Measurements from ENCODE around the gene PAOX.
"Not testable (repeated sequence)": the region's sequence is repeated elsewhere in the genome, so short reads cannot be mapped to it uniquely, and the experiment has no call there.

Gene PAOX

GRCh38 chr10:133405844-133406527 lies 26.9 kb downstream of the PAOX start:
- no peak for DNase-seq (ENCODE audit: low read depth, low spot score)
- no CpG with 5 or more reads among the region's 8 CpGs for WGBS (ENCODE audit: insufficient coverage, insufficient read length)

DNA sequence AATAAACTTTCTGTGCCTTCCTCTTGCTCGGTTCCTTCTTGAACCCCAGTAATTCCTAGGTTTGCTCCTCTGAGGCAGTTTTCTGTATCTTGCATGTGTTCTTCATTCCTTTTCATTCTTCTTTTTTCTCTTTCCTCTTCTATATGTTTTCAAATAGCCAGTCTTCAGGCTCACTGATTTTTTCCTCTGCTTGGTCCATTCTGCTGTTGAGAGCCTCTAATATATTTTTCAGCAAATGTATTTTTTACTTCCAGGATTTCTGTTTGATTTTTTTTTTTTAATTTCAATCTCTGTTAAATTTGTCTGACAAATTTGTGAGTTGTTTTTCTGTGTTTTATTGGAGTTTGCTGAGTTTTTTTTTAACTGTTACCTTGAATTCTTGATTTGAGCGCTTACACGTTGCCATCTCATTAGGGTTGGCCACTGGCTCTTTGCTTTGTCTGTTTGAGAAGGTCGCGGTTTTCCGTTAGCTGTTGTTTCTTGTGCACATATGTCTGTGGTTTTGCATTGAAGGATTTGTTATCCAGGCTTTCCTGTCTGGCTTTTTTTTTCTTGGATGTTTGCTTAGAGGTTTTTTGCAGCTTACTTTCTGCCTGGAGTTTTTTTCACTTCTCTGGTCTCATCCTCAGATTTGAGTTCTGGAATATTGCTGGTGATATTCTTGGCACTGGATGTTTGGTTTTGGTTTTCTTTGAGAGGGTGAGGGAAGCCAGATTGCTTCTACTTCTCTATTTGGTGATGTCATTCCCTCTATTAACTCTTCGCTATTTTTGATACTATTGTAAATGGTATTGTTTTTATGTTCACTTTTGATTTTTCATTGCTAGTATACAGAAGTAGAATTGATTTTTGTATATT lies 32.7 kb downstream of the PAOX start:
- Histone ChIP-seq H3K9me3 (ENCODE audit: control insufficient read depth, insufficient read depth, low read length) (no peaks in the 10 kb centered on the region), H3K27me3 (ENCODE audit: control insufficient read depth, insufficient read depth, low read length) (no peaks in the 10 kb centered on the region), H3K36me3 (ENCODE audit: control insufficient read depth, insufficient read depth, low read length) (peaks cover 4% of the 10 kb centered on the region; the same call in 1 of the 2 replicates), H3K4me3 (ENCODE audit: low read length) (no peak overlapping the region), H3K4me1 (ENCODE audit: control insufficient read depth, insufficient read depth, low read length) (no peaks in the 10 kb centered on the region), H3K27ac (ENCODE audit: low read length) (no peak overlapping the region)
- DNase-seq (ENCODE audit: low read depth, low spot score), result no peak
- no CpG with 5 or more reads among the region's 7 CpGs for WGBS (ENCODE audit: insufficient coverage, insufficient read length)

More at GRCh38 chr10:133405844-133406527, 26.9 kb downstream of the PAOX start:
- no peaks in the 10 kb centered on the region; the same call in 1 of the 2 replicates for H3K4me1 ChIP-seq (ENCODE audit: control insufficient read depth, insufficient read depth, low read length)
- no peaks in the 10 kb centered on the region for H3K9me3 ChIP-seq (ENCODE audit: control insufficient read depth, insufficient read depth, low read length)
- H3K4me3 ChIP-seq (ENCODE audit: low read length), result no peak overlapping the region
- H3K36me3 ChIP-seq (ENCODE audit: control insufficient read depth, insufficient read depth, low read length), result peaks cover 12% of the 10 kb centered on the region
- no peak overlapping the region for H3K27ac ChIP-seq (ENCODE audit: low read length)
- no peaks in the 10 kb centered on the region for H3K27me3 ChIP-seq (ENCODE audit: control insufficient read depth, insufficient read depth, low read length)

DNA sequence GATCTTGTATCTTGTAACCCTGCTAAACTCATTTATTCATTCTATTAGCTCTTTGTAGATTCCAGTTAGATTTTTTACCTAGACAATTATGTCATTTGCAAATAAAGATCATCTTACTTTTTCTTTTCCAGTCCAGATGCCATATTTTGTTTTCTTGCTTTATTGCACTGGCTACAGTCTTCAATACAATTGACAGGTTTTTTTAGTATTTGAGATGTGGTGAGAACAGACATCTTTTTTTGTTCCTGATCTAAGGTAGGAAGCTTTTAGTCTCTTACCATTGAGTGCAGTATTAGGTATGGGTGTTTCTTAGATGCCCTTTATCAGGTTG lies 33.3 kb downstream of the PAOX start:
- no peak overlapping the region for H3K4me3 ChIP-seq (ENCODE audit: low read length)
- H3K27ac ChIP-seq (ENCODE audit: low read length), result no peak overlapping the region
- no peaks in the 10 kb centered on the region for H3K27me3 ChIP-seq (ENCODE audit: control insufficient read depth, insufficient read depth, low read length)
- no peaks in the 10 kb centered on the region for H3K9me3 ChIP-seq (ENCODE audit: control insufficient read depth, insufficient read depth, low read length)
- peaks cover 4% of the 10 kb centered on the region; the same call in 1 of the 2 replicates for H3K36me3 ChIP-seq (ENCODE audit: control insufficient read depth, insufficient read depth, low read length)
- no peak for DNase-seq (ENCODE audit: low read depth, low spot score)
- no peaks in the 10 kb centered on the region for H3K4me1 ChIP-seq (ENCODE audit: control insufficient read depth, insufficient read depth, low read length)

GRCh38 chr10:133414401-133414800 lies 35.3 kb downstream of the PAOX start:
- DNase-seq (ENCODE audit: low read depth, low spot score); H3K4me1 ChIP-seq (ENCODE audit: control insufficient read depth, insufficient read depth, low read length); H3K36me3 ChIP-seq (ENCODE audit: control insufficient read depth, insufficient read depth, low read length); H3K27ac ChIP-seq (ENCODE audit: low read length); H3K4me3 ChIP-seq (ENCODE audit: low read length); H3K27me3 ChIP-seq (ENCODE audit: control insufficient read depth, insufficient read depth, low read length); H3K9me3 ChIP-seq (ENCODE audit: control insufficient read depth, insufficient read depth, low read length): not testable (repeated sequence)
- WGBS (ENCODE audit: insufficient coverage, insufficient read length), result no CpG with 5 or more reads among the region's 23 CpGs

- no peak overlapping the region for H3K4me3 ChIP-seq (ENCODE audit: low read length)
- H3K4me1 ChIP-seq (ENCODE audit: control insufficient read depth, insufficient read depth, low read length), result no peaks in the 10 kb centered on the region; the same call in 1 of the 2 replicates
- H3K27ac ChIP-seq (ENCODE audit: low read length), result no peak overlapping the region
- H3K36me3 ChIP-seq (ENCODE audit: control insufficient read depth, insufficient read depth, low read length), result peaks cover 10% of the 10 kb centered on the region
- no CpG with 5 or more reads among the region's 25 CpGs for WGBS (ENCODE audit: insufficient coverage, insufficient read length)
- no peak for DNase-seq (ENCODE audit: low read depth, low spot score)
- no peaks in the 10 kb centered on the region for H3K9me3 ChIP-seq (ENCODE audit: control insufficient read depth, insufficient read depth, low read length)
- no peaks in the 10 kb centered on the region for H3K27me3 ChIP-seq (ENCODE audit: control insufficient read depth, insufficient read depth, low read length)
Observed at GRCh38 chr10:133415752-133416151, 36.7 kb downstream of the PAOX start.

- Histone ChIP-seq H3K36me3 (ENCODE audit: control insufficient read depth, insufficient read depth, low read length) (peaks cover 10% of the 10 kb centered on the region; the same call in 1 of the 2 replicates), H3K27ac (ENCODE audit: low read length) (no peak overlapping the region), H3K9me3 (ENCODE audit: control insufficient read depth, insufficient read depth, low read length) (no peaks in the 10 kb centered on the region), H3K4me1 (ENCODE audit: control insufficient read depth, insufficient read depth, low read length) (peaks cover 2% of the 10 kb centered on the region; the same call in 1 of the 2 replicates), H3K27me3 (ENCODE audit: control insufficient read depth, insufficient read depth, low read length) (no peaks in the 10 kb centered on the region), H3K4me3 (ENCODE audit: low read length) (no peak overlapping the region)
- no peak for DNase-seq (ENCODE audit: low read depth, low spot score)
- no CpG with 5 or more reads among the region's 14 CpGs for WGBS (ENCODE audit: insufficient coverage, insufficient read length)
Observed at GRCh38 chr10:133418289-133418993, 39.4 kb downstream of the PAOX start.

DNA sequence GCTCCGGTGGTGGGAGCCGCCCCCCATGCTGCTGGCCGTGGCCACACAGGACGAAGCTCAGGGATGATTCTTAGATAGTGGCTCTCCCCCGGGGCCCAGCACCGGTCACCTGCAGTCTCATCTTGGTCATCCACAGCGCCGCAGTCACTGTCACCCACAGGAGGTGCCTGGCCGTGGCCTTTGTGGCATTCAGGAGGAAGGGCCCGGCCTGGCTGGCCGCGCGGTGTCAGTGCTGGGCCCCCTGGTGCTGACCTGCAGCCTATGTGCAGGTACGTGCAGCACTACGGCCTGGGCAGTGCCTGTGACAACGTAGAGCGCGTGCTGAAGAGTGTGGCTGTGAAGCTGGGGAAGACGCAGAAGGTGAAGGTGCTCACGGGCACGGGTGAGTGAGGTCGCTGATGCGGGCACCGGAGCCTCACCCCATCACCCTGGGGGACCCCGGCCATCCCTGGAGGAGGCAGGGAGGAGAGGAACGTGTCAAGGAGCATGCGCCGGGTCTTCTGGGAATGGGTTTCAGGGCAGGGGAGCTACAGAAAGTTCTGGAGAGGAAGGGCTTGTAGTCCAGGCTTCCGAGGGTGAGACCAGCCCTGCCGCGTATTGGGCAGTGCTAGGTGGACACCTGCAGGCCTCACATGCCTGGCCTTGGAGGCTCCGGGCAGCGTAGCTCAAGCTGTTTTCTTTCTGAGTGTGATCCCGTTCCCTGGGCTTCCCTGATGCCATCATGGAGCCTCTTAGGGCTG lies 40.3 kb downstream of the PAOX start:
- Histone ChIP-seq H3K27ac (ENCODE audit: low read length) (no peak overlapping the region), H3K4me3 (ENCODE audit: low read length) (no peak overlapping the region; the same call in 1 of the 2 replicates), H3K9me3 (ENCODE audit: control insufficient read depth, insufficient read depth, low read length) (no peaks in the 10 kb centered on the region), H3K27me3 (ENCODE audit: control insufficient read depth, insufficient read depth, low read length) (no peaks in the 10 kb centered on the region), H3K36me3 (ENCODE audit: control insufficient read depth, insufficient read depth, low read length) (peaks cover 10% of the 10 kb centered on the region; the same call in 1 of the 2 replicates), H3K4me1 (ENCODE audit: control insufficient read depth, insufficient read depth, low read length) (peaks cover 2% of the 10 kb centered on the region; the same call in 1 of the 2 replicates)
- no CpG with 5 or more reads among the region's 34 CpGs for WGBS (ENCODE audit: insufficient coverage, insufficient read length)
- no peak for DNase-seq (ENCODE audit: low read depth, low spot score)

DNA sequence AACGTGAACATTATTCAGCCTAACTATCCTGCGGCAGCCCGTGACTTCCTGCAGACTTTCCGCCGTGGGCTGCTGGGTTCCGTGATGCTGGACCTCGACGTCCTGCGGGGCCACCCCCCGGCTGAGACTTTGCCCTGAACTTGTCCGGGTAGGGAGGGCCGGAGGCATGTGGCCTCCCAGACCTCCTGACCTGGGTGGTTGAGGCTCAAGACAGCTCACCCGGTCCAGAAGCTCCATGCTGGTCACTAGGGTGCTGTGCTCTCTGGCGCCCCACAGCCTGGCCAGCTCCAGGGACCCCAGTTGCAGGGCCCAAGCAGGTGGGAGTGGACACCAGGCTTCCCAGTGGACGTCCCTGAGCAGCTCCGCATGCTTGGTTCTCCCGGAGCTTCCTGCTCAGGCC lies 41.0 kb downstream of the PAOX start:
- H3K4me3 ChIP-seq (ENCODE audit: low read length), result no peak overlapping the region
- peaks cover 10% of the 10 kb centered on the region; the same call in 1 of the 2 replicates for H3K36me3 ChIP-seq (ENCODE audit: control insufficient read depth, insufficient read depth, low read length)
- peaks cover 2% of the 10 kb centered on the region; the same call in 1 of the 2 replicates for H3K4me1 ChIP-seq (ENCODE audit: control insufficient read depth, insufficient read depth, low read length)
- WGBS (ENCODE audit: insufficient coverage, insufficient read length), result no CpG with 5 or more reads among the region's 17 CpGs
- H3K27ac ChIP-seq (ENCODE audit: low read length), result no peak overlapping the region
- no peaks in the 10 kb centered on the region for H3K9me3 ChIP-seq (ENCODE audit: control insufficient read depth, insufficient read depth, low read length)
- no peaks in the 10 kb centered on the region for H3K27me3 ChIP-seq (ENCODE audit: control insufficient read depth, insufficient read depth, low read length)
- no peak for DNase-seq (ENCODE audit: low read depth, low spot score)

DNA sequence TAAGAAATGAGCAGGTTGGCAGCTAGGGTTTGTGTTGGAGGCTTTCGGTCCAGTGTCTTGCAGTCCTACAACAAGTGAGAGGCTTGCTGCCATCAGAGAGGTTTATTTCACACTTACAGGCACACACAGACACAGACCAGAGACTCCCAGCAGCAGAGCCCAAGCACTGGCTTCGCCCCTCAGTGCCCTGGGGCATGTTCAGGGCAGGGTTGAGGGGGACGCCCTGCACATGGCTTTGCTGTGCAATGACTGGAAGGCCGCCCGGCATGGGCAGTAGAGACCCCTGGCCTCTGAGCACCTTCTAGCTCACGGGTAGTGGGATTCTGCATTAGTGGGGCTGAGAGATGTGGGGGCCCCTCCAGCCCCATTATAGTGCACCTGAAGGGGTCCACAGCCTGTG lies 41.5 kb downstream of the PAOX start:
- no CpG with 5 or more reads among the region's 6 CpGs for WGBS (ENCODE audit: insufficient coverage, insufficient read length)
- H3K36me3 ChIP-seq (ENCODE audit: control insufficient read depth, insufficient read depth, low read length), result peaks cover 10% of the 10 kb centered on the region; the same call in 1 of the 2 replicates

More for the DNA sequence above, 41.5 kb downstream of the PAOX start:
- H3K4me3 ChIP-seq (ENCODE audit: low read length), result no peak overlapping the region
- no peaks in the 10 kb centered on the region for H3K27me3 ChIP-seq (ENCODE audit: control insufficient read depth, insufficient read depth, low read length)
- H3K4me1 ChIP-seq (ENCODE audit: control insufficient read depth, insufficient read depth, low read length), result peaks cover 2% of the 10 kb centered on the region; the same call in 1 of the 2 replicates
- no peak for DNase-seq (ENCODE audit: low read depth, low spot score)
- H3K9me3 ChIP-seq (ENCODE audit: control insufficient read depth, insufficient read depth, low read length), result no peaks in the 10 kb centered on the region
- no peak overlapping the region for H3K27ac ChIP-seq (ENCODE audit: low read length)
